CD4-positive, alpha-beta T cell treated with Interleukin-6 at 100 ng/mL for 8 hours (primary cell): Measurements from ENCODE around the gene VOPP1.
A peak's percentile ranks its signal among the peaks of the same experiment; 100 is the strongest.
"Not testable (repeated sequence)": the region's sequence is repeated elsewhere in the genome, so short reads cannot be mapped to it uniquely, and the experiment has no call there.

ENCODE experiments used
- DNase-seq: peaks from one replicate; pipeline ENCODE4 v3.0.0-alpha.2; 2020; ENCODE audit warnings: mixed read lengths, low spot score

Gene VOPP1

GRCh38 chr7:55510206-55510605 is 62.1 kb downstream of the VOPP1 start:
- DNase-seq = not testable (repeated sequence)

- DNase-seq = no peak
These were observed 63.0 kb downstream of the VOPP1 start for GRCh38 chr7:55509322-55509721.

GRCh38 chr7:55508221-55509011 is 63.9 kb downstream of the VOPP1 start:
- no peak for DNase-seq

GRCh38 chr7:55507743-55508142 is 64.6 kb downstream of the VOPP1 start:
- no peak for DNase-seq

GRCh38 chr7:55504967-55505658 is 67.2 kb downstream of the VOPP1 start:
- no peak for DNase-seq

GRCh38 chr7:55504093-55504859 is 68.0 kb downstream of the VOPP1 start:
- no peak for DNase-seq

GRCh38 chr7:55502858-55503440 is 69.4 kb downstream of the VOPP1 start:
- no peak for DNase-seq

- no peak for DNase-seq
These were observed 70.0 kb downstream of the VOPP1 start for GRCh38 chr7:55502124-55502857.

- no peak for DNase-seq
These were observed 70.7 kb downstream of the VOPP1 start for GRCh38 chr7:55501611-55502010.

GRCh38 chr7:55500117-55500756 is 72.1 kb downstream of the VOPP1 start:
- DNase-seq = no peak

- no peak for DNase-seq
These were observed 72.7 kb downstream of the VOPP1 start for GRCh38 chr7:55499591-55499990.

- DNase-seq = no peak
These were observed 73.5 kb downstream of the VOPP1 start for GRCh38 chr7:55498770-55499169.

- DNase-seq = peak; percentile 19
These were observed 74.2 kb downstream of the VOPP1 start for GRCh38 chr7:55498142-55498541.

- DNase-seq = no peak
These were observed 74.8 kb downstream of the VOPP1 start for GRCh38 chr7:55497521-55497920.

- DNase-seq = no peak
These were observed 75.4 kb downstream of the VOPP1 start for GRCh38 chr7:55496906-55497305.

- DNase-seq = no peak
These were observed 77.4 kb downstream of the VOPP1 start for GRCh38 chr7:55494951-55495350.

- no peak for DNase-seq
These were observed 78.9 kb downstream of the VOPP1 start for GRCh38 chr7:55493408-55493807.

- DNase-seq = no peak
These were observed 81.0 kb downstream of the VOPP1 start for GRCh38 chr7:55491346-55491745.

- DNase-seq = no peak
These were observed 82.2 kb downstream of the VOPP1 start for GRCh38 chr7:55490099-55490498.

GRCh38 chr7:55489552-55489951 is 82.8 kb downstream of the VOPP1 start:
- no peak for DNase-seq

- DNase-seq = no peak
These were observed 83.4 kb downstream of the VOPP1 start for GRCh38 chr7:55488804-55489340.
